ENCODE measurements around the gene BEND5.

DNA sequence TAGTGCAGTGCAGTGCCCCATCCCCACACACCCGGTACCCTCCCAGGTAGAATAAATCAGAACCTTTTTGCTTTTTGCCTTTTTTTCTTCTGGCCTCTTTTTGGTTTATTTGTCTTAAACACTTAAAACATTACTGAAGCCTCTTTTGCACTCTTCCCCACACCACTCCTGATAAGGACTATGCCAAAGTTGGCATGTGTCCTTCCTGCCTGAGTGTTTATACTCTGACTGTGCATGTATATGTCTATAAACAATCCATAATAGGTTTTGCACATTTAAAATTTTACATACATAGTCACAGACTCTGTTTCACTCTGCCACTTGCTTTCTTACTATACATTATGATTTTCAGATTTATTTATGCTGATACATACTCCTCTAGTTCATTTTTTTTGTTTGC is 59.6 kb downstream of the BEND5 start:
- TF ChIP-seq POLR2AphosphoS5 (IDR thresholded peaks at IDR 0.05; ENCODE audit: borderline replicate concordance, low read depth, low read length) (no peak), FOXP2 (optimal IDR thresholded peaks at IDR 0.05; ENCODE audit: control extremely low read depth, extremely low read length, insufficient read depth) (no peak)

All from SK-N-MC (cell line).